HG02981 (cell line): ENCODE results near the gene TXNDC16.

Experiments
- ATAC-seq: cut with Tn5 transposase; IDR thresholded peaks from one replicate; pipeline ENCODE4 v1.9.1; 2021; ENCODE audit warnings: mild to moderate bottlenecking, moderate library complexity; ENCODE audit not compliant: unreplicated experiment

TXNDC16 gene

DNA sequence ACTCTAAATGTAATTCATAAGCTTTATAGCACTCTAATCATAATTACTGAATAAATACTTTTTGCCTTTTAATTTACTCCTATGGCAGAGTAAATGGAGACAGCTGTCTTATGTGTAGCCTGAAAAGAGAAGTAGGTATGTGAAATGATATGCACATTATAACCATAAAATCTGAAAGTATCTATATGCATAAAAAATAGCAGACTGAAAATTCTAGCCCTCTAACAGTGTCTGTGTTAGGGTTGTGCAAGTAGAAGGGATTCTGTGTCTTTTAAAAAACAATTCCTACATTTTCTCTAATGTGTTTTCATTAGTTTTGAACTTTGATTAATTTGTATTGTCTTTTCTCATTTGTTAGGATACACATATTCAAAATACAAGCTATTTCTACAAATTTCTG lies 94.9 kb downstream of the TXNDC16 start:
- no peak for ATAC-seq

DNA sequence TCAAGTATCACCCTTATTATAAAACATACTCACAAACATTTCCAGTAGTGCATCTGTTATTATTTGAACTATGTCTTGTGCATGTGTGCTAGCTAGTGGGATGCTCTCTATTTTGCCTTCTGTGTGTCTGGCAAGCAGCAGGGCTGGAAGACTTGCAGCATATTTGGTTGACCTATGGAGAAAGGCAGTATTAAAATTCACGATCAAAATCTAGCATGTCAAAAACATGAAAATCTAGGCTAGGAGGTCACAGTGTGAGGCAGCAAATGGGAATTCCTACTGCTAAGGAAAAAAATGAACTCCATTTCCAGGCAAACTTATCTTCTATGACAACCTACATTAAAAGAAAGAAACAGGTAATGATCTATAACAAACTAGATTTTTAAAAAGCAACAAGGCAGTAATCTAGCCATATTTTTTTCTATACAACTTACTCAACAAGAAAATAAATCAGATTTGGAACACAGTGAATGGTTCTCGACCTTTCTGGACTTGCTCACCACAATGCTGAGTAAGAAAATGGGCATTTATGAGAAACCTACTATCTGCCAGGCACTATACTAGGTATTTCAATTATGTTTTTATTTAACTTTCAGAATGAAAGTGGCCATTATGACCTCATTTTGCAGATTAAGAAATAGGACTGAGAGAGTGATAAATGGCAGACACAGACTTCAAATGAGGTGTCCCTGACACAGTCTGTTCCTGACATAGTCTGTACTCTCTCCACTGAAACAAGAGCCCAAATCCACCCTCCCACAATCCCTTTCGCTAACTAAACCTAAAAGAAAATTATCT lies 96.8 kb downstream of the TXNDC16 start:
- ATAC-seq: no peak

DNA sequence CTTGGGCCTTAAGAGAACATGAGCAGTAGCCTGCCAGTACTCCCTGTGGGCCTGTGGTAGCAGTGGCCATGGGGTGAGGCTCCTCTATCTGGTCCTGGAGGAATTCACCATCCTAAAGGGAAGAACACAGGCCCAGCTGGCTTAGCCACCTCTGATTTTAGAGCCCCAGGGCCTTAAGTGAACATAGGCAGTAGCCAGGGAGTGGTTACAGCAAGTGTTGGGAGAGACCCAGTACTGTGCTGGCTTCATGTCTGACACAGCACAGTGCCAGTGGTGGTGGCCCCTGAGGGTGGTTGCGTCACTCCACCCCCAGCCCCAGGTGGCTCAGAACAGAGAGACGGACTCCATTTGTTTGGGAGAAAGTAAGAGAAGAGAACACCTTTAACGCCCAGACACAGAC lies 105.1 kb downstream of the TXNDC16 start:
- ATAC-seq: no peak

DNA sequence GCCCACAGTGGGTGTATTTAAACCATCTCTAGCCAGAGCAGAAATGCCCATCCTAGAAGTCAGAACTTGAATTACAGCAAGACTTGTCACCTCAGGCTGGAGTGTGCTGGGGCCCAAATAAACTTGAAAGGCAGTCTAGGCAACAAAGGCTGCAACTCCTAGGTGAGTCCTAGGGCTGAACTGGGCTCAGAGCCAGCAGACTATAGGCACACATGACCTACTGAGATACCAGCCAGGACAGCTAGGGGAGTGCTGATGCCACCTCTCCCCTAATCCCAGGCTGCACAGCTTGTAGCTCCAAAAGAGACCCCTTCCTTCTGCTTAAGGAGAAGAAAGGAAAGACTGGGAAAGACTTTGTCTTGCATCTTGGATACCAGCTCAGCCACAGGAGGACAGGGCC lies 106.0 kb downstream of the TXNDC16 start:
- ATAC-seq: no peak

DNA sequence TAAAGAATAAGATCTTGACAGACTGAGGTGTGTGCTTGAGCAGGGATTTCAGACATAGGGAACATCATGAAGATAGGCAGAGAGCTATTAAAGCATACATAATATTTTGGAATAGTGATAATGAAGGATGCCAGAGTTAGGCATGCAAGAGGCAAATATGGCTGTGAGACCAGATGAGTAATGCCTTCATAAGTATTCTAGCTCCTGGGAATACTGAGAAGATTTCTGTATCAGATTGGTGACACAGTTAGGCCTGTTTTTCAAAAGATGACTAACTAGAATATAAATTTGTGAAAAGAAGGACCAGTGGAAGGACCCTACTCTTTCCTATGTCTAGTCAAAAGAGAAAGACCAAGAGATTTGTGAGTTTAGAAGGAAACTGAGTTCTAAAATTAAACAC lies 108.8 kb downstream of the TXNDC16 start:
- ATAC-seq: no peak

DNA sequence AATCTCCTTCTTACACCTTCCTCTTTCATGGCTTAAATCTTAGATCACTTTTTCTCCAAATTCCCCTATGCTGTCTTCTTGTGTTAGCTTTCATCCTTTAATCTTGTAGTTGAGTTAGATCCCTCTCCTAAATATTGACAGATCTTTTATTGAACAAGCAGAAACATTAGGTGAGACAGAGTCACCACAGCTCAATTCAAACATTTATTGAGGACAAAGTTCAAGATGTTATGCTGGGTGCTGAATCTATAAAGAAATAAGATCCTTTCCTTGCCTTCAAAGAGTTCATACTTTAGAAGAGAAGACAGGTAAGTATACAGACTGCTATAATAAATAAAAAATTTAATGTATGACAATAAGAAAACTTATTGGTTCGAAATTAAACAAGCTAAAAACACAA lies 109.7 kb downstream of the TXNDC16 start:
- no peak for ATAC-seq

DNA sequence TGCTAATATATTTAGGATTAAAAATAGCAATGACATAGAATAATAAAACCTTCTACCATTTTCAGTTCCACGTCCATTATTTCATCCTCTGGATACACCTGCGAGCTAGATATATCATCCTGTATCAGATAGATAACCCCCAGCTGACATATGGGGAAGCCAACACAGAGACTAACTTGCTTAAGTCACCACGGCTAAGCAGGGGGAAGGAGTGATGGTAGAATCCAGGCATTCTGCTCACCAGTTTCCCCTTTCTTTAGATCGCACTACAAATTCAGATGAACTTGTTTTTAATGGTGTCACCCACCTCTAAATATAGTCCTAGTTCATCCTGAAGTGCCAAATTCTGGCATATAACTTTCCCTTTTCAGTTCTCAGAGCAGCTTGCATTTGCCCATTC lies 110.1 kb downstream of the TXNDC16 start:
- no peak for ATAC-seq

DNA sequence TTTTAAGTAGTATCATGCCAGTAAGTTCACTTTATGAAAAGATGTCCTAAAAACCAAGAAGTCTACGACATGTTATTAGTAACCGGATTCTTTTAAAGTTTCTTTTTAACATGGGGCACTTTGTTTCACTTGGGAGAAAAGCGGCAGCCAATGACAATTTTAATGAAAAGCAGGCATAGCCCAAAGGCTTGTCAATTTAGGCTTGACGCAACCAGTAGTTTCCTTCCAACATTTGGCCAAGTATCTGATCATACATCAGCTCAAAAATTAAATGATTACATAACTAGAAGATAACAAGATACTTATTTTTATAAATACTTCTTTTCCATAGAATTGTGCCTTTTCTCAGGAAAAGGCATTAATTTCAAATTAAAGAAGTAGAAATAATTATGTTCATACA lies 112.8 kb downstream of the TXNDC16 start:
- no peak for ATAC-seq

DNA sequence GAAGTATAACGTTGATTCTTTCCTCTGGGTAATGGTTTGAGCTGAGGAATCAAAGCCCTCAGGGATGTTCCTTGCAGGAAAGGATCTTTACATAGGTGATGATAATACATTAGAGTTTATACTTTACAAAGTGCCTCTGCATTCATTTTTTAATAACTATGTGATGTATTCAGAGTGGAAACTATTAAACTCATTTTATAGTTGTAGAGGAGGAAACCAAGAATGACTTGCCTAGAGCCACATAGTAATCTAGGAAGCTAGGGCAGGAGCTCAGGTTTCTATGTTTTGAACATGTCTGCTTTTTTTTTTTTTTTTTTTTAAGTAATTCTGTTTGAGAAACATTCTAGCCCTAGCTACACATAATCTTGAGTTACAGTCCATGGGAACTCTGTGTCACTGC lies 117.3 kb downstream of the TXNDC16 start:
- ATAC-seq: no peak

DNA sequence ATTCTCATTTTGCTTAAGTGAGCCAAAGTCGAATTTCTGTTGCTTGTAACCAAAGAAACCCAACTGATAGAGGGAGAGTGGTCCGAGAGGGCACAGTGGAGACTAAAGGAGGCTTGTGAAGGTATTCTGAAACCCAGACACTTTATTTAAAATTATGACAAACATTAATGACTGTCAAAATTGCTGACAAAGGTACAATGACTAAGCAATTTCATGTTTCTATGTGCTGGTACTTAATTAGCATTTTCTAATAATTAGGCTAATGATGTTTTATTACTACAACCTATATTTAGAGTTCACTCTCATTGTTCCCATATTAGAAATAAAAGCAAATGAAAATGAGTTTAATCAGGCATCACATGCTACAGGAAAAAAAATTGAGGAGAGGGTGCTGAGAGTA lies 121.8 kb downstream of the TXNDC16 start:
- ATAC-seq: no peak

DNA sequence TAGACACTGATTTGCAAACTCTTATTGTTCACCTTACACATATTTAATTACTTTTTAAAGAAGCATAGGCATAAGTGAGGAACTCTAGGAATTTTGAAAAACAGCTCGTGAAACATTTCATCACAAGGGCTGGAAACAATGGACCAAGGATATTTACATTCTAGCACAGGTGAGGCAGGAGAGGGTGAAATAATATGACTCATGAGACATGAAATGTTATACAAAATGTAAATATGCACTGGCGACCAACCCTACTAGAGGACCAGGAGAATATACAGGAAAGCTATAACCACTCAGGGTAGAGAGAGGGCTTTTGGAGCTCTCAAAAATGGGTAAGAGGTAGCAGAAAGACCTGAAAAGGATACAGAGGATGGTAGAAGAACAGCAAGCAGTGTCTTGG lies 122.9 kb downstream of the TXNDC16 start:
- ATAC-seq: no peak

DNA sequence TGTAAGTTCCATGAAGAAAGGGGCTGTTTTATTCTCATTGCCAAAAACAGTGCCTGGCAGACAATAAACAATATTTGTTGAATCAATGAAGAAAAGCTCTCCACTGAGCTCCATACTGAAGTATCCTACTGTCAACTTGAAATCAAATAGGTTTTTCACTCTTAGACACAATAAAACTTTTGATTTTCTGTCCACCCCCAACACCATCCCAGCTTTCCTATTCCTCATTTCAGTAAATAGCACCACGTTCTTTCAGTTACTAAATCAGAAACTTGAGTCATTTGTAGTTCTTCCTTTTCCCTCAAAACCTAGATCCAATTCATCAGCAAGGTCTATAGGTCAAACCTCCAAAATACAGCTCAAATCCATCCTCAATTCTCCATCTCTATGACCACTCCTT lies 124.8 kb downstream of the TXNDC16 start:
- ATAC-seq: no peak

DNA sequence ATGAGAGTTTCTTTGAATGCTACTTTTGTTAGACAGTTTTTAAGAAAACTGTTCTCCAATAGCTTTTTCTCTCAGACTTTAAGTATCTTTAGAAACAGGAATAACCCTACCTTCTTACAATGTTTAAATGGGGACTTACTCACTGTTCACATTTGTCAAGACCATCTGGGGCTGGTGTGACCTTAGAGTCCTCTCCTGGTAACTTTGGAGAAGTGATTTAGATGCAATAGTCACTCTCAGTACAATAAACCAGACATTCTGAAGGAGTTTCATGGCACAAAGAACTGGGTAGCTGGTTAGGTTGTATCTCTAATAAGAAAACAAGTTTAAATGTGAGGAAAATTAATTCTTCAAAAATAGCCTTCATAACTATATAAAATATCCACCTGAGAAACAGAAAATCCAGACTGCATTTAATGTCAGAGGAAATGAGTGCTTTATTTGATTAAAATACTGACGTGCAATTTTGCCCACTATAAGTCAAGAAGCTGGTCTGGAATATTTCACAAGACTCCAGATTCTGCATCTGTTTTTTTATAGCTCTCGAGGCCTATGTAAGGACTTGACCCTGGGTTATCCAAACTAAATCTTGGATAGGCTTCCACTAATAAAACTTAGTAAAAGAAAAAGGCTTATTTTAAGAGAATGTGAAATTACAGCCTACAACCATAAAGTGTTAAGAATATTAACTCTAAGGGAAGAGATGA lies 129.5 kb downstream of the TXNDC16 start:
- no peak for ATAC-seq

DNA sequence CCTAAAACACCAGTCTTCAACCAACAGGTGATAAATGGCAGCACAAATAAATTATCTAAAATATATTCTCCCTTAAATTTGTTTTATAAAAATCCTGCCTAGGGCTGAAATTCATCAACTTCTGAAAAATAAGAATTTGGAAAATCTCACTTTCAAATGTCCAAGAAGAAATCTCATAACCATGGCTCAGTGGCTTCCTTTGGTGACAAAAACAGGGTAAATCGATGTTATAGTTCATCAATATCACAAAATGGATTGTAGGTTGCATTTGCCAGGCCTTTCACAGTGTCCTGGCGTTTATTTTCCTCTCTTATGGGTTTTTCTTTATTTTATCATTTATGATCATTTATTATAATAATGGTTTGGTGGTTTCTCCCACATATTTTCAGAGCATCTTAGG lies 135.2 kb downstream of the TXNDC16 start:
- ATAC-seq: no peak

DNA sequence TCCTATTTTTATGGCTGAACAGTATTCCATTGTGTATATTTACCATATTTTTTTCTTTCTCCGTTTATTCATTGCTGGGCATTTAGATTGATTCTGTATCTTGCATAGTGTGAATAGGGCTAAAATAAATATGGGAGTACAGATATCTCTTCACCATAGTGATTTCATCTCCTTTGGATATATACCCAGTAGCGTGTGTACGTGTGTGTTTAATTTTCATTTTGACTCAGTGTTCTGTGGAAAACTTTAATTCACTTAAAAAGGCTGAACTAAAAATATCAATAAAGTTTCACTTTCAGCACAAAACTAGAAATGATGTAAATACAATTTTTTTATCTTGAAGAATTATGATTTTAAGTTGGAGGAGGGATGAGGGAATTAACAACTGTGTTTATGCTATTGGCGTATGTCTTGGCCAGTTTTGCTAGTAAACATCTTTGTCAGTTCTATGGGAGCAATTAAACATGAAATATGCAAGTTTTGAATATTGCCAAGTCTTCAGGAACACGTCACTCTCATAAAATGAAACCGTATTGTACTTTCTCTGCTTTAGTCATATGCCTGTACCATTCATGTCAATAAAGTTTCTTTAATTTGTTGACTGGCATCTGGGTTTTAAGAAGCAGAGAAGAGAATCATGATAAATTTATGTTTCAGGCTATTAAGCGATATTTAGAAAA lies 138.4 kb downstream of the TXNDC16 start:
- ATAC-seq: no peak

DNA sequence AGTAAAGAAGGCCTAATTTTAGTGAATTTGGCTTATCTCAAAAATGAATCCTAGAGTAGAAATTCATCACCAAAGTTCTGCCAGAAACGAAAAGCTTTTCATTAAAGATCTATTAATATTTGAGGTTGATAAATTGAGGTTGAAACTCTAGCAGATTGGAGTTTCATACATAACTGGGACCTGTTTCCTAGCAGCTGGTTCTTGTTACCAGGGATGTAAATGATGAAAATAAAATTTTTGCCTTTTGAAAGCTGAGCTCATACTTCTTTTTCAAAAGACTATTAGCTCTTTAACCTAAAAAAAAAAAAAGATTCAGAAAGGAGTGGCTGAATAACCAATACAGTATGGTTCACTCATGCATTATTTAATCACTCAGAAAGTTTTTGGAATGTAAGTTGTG lies 139.9 kb downstream of the TXNDC16 start:
- ATAC-seq: no peak

DNA sequence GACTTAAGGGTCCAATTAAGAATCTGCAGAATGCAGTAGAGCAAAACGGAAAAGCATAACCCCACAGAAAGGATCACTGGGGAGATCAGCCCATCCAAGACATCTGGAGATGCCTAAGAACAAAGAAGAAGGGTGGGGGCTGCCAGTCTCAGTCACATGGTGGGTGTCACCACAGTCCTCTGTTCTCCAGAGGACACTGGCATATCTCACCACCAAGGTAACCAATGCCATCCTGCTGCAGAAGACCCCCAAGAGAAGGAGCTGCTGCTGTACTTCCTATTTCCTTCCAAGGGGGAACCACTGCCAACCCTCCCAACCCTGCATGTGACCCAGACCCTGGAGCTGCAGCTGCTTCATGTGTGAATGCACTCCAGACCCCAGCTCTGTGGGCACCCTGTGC lies 147.0 kb downstream of the TXNDC16 start:
- ATAC-seq: no peak

DNA sequence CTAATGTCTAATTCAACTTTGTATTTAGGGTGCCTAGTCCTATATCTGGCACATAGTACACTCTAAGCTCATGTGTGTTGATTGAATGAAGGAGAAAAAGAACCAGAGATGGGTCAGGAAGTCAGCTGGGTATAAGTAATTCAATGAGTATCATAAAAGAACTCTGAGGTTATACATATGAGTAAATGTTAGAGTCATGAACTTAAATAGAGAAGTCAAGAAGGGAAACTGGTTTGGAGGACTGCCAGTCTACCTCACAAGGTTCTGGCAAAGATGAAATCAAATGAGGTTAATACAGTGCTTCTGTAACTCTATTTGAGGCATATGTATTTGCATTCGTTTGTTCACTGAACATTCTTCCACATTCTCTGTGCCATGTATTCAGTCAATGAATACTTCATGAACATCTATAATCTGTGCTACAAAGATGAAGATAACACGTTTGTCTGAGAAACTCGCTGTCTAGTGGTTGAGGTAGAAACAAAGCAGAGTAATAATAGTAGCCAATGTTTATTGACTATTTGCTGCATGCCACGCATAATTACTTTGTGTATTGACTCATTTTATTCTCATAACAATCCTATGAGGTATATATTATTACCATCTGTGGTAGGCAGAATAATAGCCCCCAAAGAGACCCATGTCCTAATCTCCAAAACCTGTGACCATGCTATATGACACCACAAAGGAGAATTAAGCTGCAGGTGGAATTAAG lies 149.3 kb downstream of the TXNDC16 start:
- peak; percentile 72 for ATAC-seq

DNA sequence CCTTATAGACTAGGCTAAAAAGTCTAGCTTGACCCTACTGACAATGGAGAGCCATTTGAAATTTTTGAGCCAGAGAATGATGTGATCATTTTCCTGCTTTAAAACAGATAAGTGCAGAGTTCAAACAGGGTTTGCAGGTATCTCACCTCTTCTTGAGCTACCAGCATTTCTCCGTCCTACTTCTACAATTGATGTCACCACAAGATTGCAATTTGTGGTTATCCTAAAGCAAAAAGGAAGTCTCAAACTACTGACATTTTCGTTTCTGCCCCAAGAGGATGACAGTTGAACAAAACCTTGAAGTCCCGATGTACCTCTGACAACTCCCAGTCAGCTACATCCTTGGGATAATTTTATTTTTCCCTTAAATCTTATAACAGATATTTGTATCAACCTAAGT lies 151.5 kb downstream of the TXNDC16 start:
- ATAC-seq: no peak

DNA sequence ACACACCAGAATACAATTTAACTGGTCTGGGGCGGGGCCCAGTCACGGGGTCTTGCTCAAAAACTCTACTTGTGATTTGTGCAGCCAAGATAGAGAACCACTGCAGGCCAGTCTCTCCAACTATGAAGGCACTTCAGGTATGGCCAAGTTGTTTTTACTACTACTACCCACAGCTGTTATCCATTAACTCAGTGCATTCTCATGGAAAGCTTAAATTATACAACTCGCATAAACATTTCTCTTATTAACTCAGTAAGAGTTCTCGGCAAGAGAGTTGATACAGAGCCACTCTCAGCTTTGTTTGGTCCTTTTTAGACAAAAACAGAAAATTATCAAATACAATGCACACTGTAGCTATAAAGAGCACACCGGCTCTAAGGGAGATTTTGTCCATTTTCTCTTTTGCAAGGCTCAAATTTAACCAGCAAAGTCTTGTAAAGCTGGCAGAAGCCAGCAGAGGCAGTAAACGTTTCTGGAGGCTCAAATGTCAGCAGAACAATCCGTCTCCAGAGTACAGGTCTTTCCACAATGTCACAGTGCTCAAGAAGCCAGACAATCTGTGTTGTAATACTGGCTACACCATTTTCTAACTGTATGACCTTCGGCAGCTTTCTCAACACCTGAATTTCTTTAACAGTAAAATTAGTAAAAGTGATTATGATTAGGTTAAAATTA lies 152.2 kb downstream of the TXNDC16 start:
- ATAC-seq: no peak

DNA sequence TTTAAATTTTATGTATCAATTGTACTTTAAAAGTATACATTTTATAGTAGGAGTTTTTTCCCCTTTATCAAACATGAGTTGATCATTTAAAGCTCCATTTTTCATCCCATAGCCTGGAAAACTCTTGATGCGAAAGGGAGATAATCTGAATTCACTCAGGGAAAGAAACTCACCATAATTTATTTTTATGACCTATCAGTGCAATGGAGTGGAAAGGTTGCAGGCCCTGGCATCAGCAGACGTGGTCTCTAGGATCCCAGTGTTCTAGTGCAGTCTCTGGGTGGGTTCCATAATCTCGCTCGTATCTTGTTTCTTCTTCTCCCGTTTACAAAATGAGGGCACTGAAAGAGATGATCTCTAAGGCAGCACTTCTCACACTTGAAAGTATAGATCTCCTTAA lies 153.2 kb downstream of the TXNDC16 start:
- ATAC-seq: no peak
